HG02884 (cell line): ENCODE results near the gene GOT1.

ENCODE experiments used
- ATAC-seq: cut with Tn5 transposase; IDR thresholded peaks from one replicate; pipeline ENCODE4 v1.9.1; 2021; ENCODE audit warnings: mild to moderate bottlenecking, moderate library complexity; ENCODE audit not compliant: unreplicated experiment

Gene GOT1

GRCh38 chr10:99364125-99364524 lies 66.3 kb downstream of the GOT1 start:
- no peak for ATAC-seq

GRCh38 chr10:99360934-99361333 lies 69.5 kb downstream of the GOT1 start:
- ATAC-seq = no peak

- ATAC-seq = no peak
Measured at GRCh38 chr10:99358101-99358500, 72.3 kb downstream of the GOT1 start.

- no peak for ATAC-seq
Measured at GRCh38 chr10:99357691-99358090, 72.7 kb downstream of the GOT1 start.

- ATAC-seq = no peak
Measured at GRCh38 chr10:99353182-99353581, 77.2 kb downstream of the GOT1 start.

GRCh38 chr10:99347672-99348071 lies 82.8 kb downstream of the GOT1 start:
- ATAC-seq = no peak
